ENCODE measurements around the gene NSMF. TPM values are rescaled to one million over a fixed set of nuclear protein-coding genes. Genes with fewer than 3 reads are reported as not detected.
A peak's percentile ranks its signal among the peaks of the same experiment; 100 is the strongest.

The NSMF gene
- total RNA-seq, 2 donors from 2014 or later, result 65.4 to 65.9 TPM

- H3K27ac ChIP-seq, result no peak overlapping the region
- H3K4me1 ChIP-seq, result peaks cover 24% of the 10 kb centered on the region
- no peak overlapping the region for H3K4me3 ChIP-seq
- intact Hi-C loops (cut with DNase I), result no loop called here
- H3K36me3 ChIP-seq (replicated peaks in 1 of 2; ENCODE audit: insufficient read depth in 1 of 2, low read depth in 2 of 2), result no peaks in the 10 kb centered on the region
- H3K27me3 ChIP-seq, result no peaks in the 10 kb centered on the region
- no peaks in the 10 kb centered on the region for H3K9me3 ChIP-seq
- 89 to 95% methylated on average over 4 to 23 of the region's 27 CpGs for WGBS, 2 donors
- ATAC-seq (no peak), DNase-seq (no peak)
- no peak for TF ChIP-seq CTCF (IDR thresholded peaks at IDR 0.05)
- no peak for TF ChIP-seq POLR2A (IDR thresholded peaks at IDR 0.05)
These were observed 25.6 kb upstream of the NSMF start for GRCh38 chr9:137484551-137485315.

- H3K4me3 ChIP-seq, result no peak overlapping the region
- no peaks in the 10 kb centered on the region for H3K36me3 ChIP-seq (replicated peaks in 1 of 2; ENCODE audit: insufficient read depth in 1 of 2, low read depth in 2 of 2)
- DNase-seq (peak in 3 of 4 donors; percentile 41 to 64 (median 54)), ATAC-seq (no peak)
- 83 to 94% methylated on average over 17 to 26 of the region's 26 CpGs for WGBS, 2 donors
- intact Hi-C loops (cut with DNase I), result no loop called here
- H3K27ac ChIP-seq, result no peak overlapping the region
- TF ChIP-seq POLR2A (IDR thresholded peaks at IDR 0.05), result no peak
- no peak for TF ChIP-seq CTCF (IDR thresholded peaks at IDR 0.05)
- H3K27me3 ChIP-seq, result no peaks in the 10 kb centered on the region
- H3K4me1 ChIP-seq, result peaks cover 9% of the 10 kb centered on the region
- no peaks in the 10 kb centered on the region for H3K9me3 ChIP-seq
These were observed 23.1 kb upstream of the NSMF start for GRCh38 chr9:137482094-137482781.

GRCh38 chr9:137480686-137481683 is 21.9 kb upstream of the NSMF start:
- H3K4me1 ChIP-seq, result no peaks in the 10 kb centered on the region
- 92% methylated on average over 19 to 38 of the region's 38 CpGs for WGBS, 2 donors
- intact Hi-C loops (cut with DNase I), result no loop called here
- no peak overlapping the region for H3K27ac ChIP-seq
- H3K4me3 ChIP-seq, result no peak overlapping the region
- H3K27me3 ChIP-seq, result no peaks in the 10 kb centered on the region
- DNase-seq (no peak), ATAC-seq (no peak)
- peaks cover 0 to 2% (median 0%) of the 10 kb centered on the region in 3 donors for H3K9me3 ChIP-seq
- H3K36me3 ChIP-seq (replicated peaks in 1 of 2; ENCODE audit: insufficient read depth in 1 of 2, low read depth in 2 of 2), result no peaks in the 10 kb centered on the region
- TF ChIP-seq CTCF (IDR thresholded peaks at IDR 0.05) (no peak), POLR2A (IDR thresholded peaks at IDR 0.05) (no peak)

GRCh38 chr9:137479892-137480685 is 21.0 kb upstream of the NSMF start:
- Histone ChIP-seq H3K4me1 (no peaks in the 10 kb centered on the region), H3K9me3 (peaks cover 0 to 7% (median 0%) of the 10 kb centered on the region in 3 donors), H3K27ac (no peak overlapping the region), H3K36me3 (replicated peaks in 1 of 2; ENCODE audit: insufficient read depth in 1 of 2, low read depth in 2 of 2) (no peaks in the 10 kb centered on the region), H3K4me3 (no peak overlapping the region), H3K27me3 (no peaks in the 10 kb centered on the region)
- 91 to 93% methylated on average over 22 to 26 of the region's 32 CpGs for WGBS, 2 donors
- no peak for DNase-seq
- intact Hi-C loops (cut with DNase I), result no loop called here
- no peak for ATAC-seq
- TF ChIP-seq POLR2A (IDR thresholded peaks at IDR 0.05), result no peak

All from body of pancreas (tissue), 4 donors.